Neural cell (in vitro differentiated cells): ENCODE data around the gene CST4.

Source experiments
- EP300 ChIP-seq: fragments of 450-650 bp; conservative IDR thresholded peaks from 2 replicates; pipeline ENCODE4 v1.6.1; 2014; ENCODE audit warnings: antibody characterized with exemption, mild to moderate bottlenecking, moderate library complexity; ENCODE audit not compliant: poor library complexity, severe bottlenecking
- EZH2 ChIP-seq: fragments of 200-600, 300-800 bp; shearing (Covaris generic), sonication (generic); IDR thresholded peaks from 2 replicates; pipeline ENCODE4 v1.6.1; 2014; ENCODE audit warnings: antibody characterized with exemption, low read length, borderline replicate concordance, mild to moderate bottlenecking; ENCODE audit not compliant: insufficient read depth, poor library complexity, severe bottlenecking
- MXI1 ChIP-seq: fragments of 450-650 bp; conservative IDR thresholded peaks from 2 replicates; pipeline ENCODE4 v1.6.1; 2014; ENCODE audit warnings: antibody characterized with exemption, mild to moderate bottlenecking; ENCODE audit not compliant: poor library complexity, severe bottlenecking
- POLR2AphosphoS5 ChIP-seq: IDR thresholded peaks from 2 replicates; pipeline ENCODE4 v1.6.1; 2012
- TF ChIP-seq, protein P1 (sequence below): fragments of 450-650 bp; IDR thresholded peaks from 2 replicates; pipeline ENCODE4 v1.5.1; 2014; ENCODE audit warnings: antibody characterized with exemption, mild to moderate bottlenecking, moderate library complexity; ENCODE audit not compliant: poor library complexity, severe bottlenecking
- TF ChIP-seq, protein P2 (sequence below): IDR thresholded peaks from 2 replicates; pipeline ENCODE4 v1.6.1; 2012; ENCODE audit warnings: borderline replicate concordance

DNA sequence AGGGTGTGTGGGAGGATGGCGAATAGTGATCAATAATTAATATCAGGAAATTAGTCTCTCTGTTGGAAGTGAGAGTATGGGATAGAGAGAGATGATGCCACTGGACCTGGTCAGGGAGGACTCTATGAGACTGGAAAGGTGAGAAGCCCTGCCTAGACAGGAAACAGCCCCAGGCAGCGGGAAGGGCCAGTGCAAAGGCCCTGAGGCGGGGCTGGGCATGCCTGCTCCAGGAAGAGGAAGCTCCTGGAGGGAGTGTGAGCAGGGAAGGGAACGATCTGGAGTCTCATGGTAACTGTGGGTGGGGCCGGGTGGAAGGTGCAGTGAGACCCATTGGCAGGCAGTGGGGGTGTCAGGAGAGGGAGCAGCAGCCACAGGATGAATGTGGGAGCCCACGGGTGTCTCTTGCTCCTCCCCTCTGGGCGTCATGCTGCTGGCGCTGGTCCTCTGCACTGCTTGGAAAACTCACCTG, 49.3 kb downstream of the CST4 start:
- TF ChIP-seq, protein P1, sequence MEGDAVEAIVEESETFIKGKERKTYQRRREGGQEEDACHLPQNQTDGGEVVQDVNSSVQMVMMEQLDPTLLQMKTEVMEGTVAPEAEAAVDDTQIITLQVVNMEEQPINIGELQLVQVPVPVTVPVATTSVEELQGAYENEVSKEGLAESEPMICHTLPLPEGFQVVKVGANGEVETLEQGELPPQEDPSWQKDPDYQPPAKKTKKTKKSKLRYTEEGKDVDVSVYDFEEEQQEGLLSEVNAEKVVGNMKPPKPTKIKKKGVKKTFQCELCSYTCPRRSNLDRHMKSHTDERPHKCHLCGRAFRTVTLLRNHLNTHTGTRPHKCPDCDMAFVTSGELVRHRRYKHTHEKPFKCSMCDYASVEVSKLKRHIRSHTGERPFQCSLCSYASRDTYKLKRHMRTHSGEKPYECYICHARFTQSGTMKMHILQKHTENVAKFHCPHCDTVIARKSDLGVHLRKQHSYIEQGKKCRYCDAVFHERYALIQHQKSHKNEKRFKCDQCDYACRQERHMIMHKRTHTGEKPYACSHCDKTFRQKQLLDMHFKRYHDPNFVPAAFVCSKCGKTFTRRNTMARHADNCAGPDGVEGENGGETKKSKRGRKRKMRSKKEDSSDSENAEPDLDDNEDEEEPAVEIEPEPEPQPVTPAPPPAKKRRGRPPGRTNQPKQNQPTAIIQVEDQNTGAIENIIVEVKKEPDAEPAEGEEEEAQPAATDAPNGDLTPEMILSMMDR, result no peak
- TF ChIP-seq POLR2AphosphoS5 (no peak), EZH2 (no peak), EP300 (no peak), MXI1 (no peak)
- TF ChIP-seq, protein P2, sequence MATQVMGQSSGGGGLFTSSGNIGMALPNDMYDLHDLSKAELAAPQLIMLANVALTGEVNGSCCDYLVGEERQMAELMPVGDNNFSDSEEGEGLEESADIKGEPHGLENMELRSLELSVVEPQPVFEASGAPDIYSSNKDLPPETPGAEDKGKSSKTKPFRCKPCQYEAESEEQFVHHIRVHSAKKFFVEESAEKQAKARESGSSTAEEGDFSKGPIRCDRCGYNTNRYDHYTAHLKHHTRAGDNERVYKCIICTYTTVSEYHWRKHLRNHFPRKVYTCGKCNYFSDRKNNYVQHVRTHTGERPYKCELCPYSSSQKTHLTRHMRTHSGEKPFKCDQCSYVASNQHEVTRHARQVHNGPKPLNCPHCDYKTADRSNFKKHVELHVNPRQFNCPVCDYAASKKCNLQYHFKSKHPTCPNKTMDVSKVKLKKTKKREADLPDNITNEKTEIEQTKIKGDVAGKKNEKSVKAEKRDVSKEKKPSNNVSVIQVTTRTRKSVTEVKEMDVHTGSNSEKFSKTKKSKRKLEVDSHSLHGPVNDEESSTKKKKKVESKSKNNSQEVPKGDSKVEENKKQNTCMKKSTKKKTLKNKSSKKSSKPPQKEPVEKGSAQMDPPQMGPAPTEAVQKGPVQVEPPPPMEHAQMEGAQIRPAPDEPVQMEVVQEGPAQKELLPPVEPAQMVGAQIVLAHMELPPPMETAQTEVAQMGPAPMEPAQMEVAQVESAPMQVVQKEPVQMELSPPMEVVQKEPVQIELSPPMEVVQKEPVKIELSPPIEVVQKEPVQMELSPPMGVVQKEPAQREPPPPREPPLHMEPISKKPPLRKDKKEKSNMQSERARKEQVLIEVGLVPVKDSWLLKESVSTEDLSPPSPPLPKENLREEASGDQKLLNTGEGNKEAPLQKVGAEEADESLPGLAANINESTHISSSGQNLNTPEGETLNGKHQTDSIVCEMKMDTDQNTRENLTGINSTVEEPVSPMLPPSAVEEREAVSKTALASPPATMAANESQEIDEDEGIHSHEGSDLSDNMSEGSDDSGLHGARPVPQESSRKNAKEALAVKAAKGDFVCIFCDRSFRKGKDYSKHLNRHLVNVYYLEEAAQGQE, result no peak
